Common myeloid progenitor, CD34-positive (primary cell): ENCODE measurements around the gene TCTA.

ENCODE experiments used
- CTCF ChIA-PET: fragments of 350-600 bp; sonication (Branson Sonifier 250); formaldehyde crosslinking; loops from one replicate; lab custom pipeline; 2021; ENCODE audit warnings: antibody characterized with exemption; lab: Charles Lee
- POLR2A ChIA-PET: fragments of 350-600 bp; sonication (Branson Sonifier 250); formaldehyde crosslinking; loops from one replicate; lab custom pipeline; 2021; ENCODE audit warnings: antibody characterized with exemption; lab: Charles Lee
- DNase-seq, 3 donors: peaks; one replicate each; pipeline versions ENCODE4 v3.0.0 to v3.0.0-alpha.2; 2013
- H3K27ac ChIP-seq, 2 experiments: 1 replicate in 1 of 2; 2 replicates in 1 of 2; pipeline ENCODE4 v1.7.0; 2013; ENCODE audit warnings: inconsistent platforms in 2 of 2, low read length in 2 of 2, mild to moderate bottlenecking in 2 of 2, low read depth in 1 of 2, moderate library complexity in 1 of 2; ENCODE audit not compliant: severe bottlenecking in 2 of 2, insufficient read depth in 1 of 2, poor library complexity in 1 of 2
- H3K27me3 ChIP-seq, 5 experiments: replicated peaks in 2 of 5; 1 replicate in 3 of 5; 2 replicates in 2 of 5; pipeline versions ENCODE4 v1.6.1 to v1.7.0; 2013; ENCODE audit warnings: low read length in 4 of 5, mild to moderate bottlenecking in 2 of 5, moderate library complexity in 2 of 5, inconsistent platforms in 1 of 5; ENCODE audit not compliant: insufficient read depth in 5 of 5, control insufficient read depth in 4 of 5
- H3K36me3 ChIP-seq, 4 experiments: 1 replicate in 2 of 4; 2 replicates in 2 of 4; pipeline versions ENCODE4 v1.6.1 to v1.7.0; 2013; ENCODE audit warnings: low read length in 3 of 4, control low read depth in 1 of 4, mild to moderate bottlenecking in 1 of 4; ENCODE audit not compliant: control insufficient read depth in 4 of 4, insufficient read depth in 4 of 4
- H3K4me1 ChIP-seq, 4 experiments: 1 replicate in 3 of 4; 2 replicates in 1 of 4; pipeline versions ENCODE4 v1.6.1 to v1.7.1; 2013; ENCODE audit warnings: low read length in 3 of 4, mild to moderate bottlenecking in 3 of 4, control low read depth in 1 of 4, inconsistent platforms in 1 of 4, moderate library complexity in 1 of 4; ENCODE audit not compliant: control insufficient read depth in 4 of 4, insufficient read depth in 4 of 4; ENCODE audit errors: control extremely low read depth in 1 of 4
- H3K4me3 ChIP-seq, 7 experiments: 1 replicate in 4 of 7; 2 replicates in 3 of 7; pipeline versions ENCODE4 v1.5.1 to v1.7.0; 2013; ENCODE audit warnings: mild to moderate bottlenecking in 7 of 7, low read length in 6 of 7, moderate library complexity in 6 of 7, inconsistent platforms in 2 of 7, low read depth in 2 of 7, control low read depth in 1 of 7; ENCODE audit not compliant: insufficient read depth in 4 of 7, control insufficient read depth in 1 of 7; ENCODE audit errors: extremely low read depth in 1 of 7
- H3K9me3 ChIP-seq, 5 experiments: 1 replicate in 4 of 5; 2 replicates in 1 of 5; pipeline versions ENCODE4 v1.6.1 to v1.7.1; 2013; ENCODE audit warnings: low read length in 4 of 5, mild to moderate bottlenecking in 2 of 5, inconsistent platforms in 1 of 5, low read depth in 1 of 5, moderate library complexity in 1 of 5; ENCODE audit not compliant: control insufficient read depth in 4 of 5, insufficient read depth in 2 of 5; ENCODE audit errors: control extremely low read depth in 1 of 5
- WGBS: methylation state at CpG from one replicate; pipeline ENCODE4 v1.1.5; 2013; ENCODE audit not compliant: insufficient coverage; 5-methylcytosine and 5-hydroxymethylcytosine counted together

TCTA gene

GRCh38 chr3:49413338-49413734 lies 1.1 kb downstream of the TCTA start:
- Histone ChIP-seq H3K27ac (peak overlapping the region; percentile 34 to 94), H3K36me3 (peaks cover 0 to 16% (median 3%) of the 10 kb centered on the region in 4 experiments), H3K27me3 (no peaks in the 10 kb centered on the region), H3K4me1 (peaks cover 44 to 68% (median 60%) of the 10 kb centered on the region in 4 experiments), H3K4me3 (peak overlapping the region in 6 of 7 experiments; percentile 72 to 93 (median 90)), H3K9me3 (no peaks in the 10 kb centered on the region)
- 96% methylated on average over 6 of the region's 6 CpGs for WGBS
- no peak for DNase-seq
- ChIA-PET CTCF (interaction anchor here (1.8 kb wide), 1 partner anchor 73 kb away, joined by 7 read pairs; the partner anchor contains the start of gene USP4), POLR2A (no interaction called here)

GRCh38 chr3:49414753-49415152 lies 2.5 kb downstream of the TCTA start:
- DNase-seq, result no peak
- Histone ChIP-seq H3K4me1 (peaks cover 39 to 56% (median 54%) of the 10 kb centered on the region in 4 experiments), H3K4me3 (no peak overlapping the region), H3K27ac (peak overlapping the region in 1 of 2 experiments; percentile 31), H3K27me3 (no peaks in the 10 kb centered on the region), H3K36me3 (peaks cover 0 to 27% (median 4%) of the 10 kb centered on the region in 4 experiments), H3K9me3 (no peaks in the 10 kb centered on the region)
- CTCF ChIA-PET, result interaction anchor here (1.0 to 4.0 kb wide), 5 partner anchors 11 to 75 kb away, joined by 3 to 20 read pairs (median 3); partner anchors contain the start of gene USP4
- POLR2A ChIA-PET, result no interaction called here
- WGBS, result 100% methylated on average over 2 of the region's 2 CpGs

- Histone ChIP-seq H3K36me3 (peaks cover 0 to 27% (median 6%) of the 10 kb centered on the region in 4 experiments), H3K27ac (peak overlapping the region in 1 of 2 experiments; percentile 31), H3K9me3 (no peaks in the 10 kb centered on the region), H3K27me3 (no peaks in the 10 kb centered on the region), H3K4me3 (peak overlapping the region in 3 of 7 experiments; percentile 34 to 50 (median 42)), H3K4me1 (peaks cover 29 to 47% (median 45%) of the 10 kb centered on the region in 4 experiments)
- ChIA-PET POLR2A (interaction anchor here (0.6 to 1.1 kb wide), 2 partner anchors 11 to 76 kb away, joined by 7 to 11 read pairs; partner anchors contain the start of gene USP4), CTCF (interaction anchor here (0.8 to 4.0 kb wide), 15 partner anchors 10 to 255 kb away, joined by 3 to 20 read pairs (median 4); partner anchors contain the start of gene USP4)
- 3% methylated on average over 4 of the region's 4 CpGs for WGBS
- DNase-seq, result peak in 2 of 3 donors; percentile 92 to 94
Observed at GRCh38 chr3:49415931-49416601, 3.8 kb downstream of the TCTA start.

GRCh38 chr3:49416867-49417266 lies 4.6 kb downstream of the TCTA start:
- CTCF ChIA-PET, result interaction anchor here (0.9 to 4.0 kb wide), 9 partner anchors 10 to 77 kb away, joined by 3 to 20 read pairs (median 4); partner anchors contain the start of gene USP4
- Histone ChIP-seq H3K4me1 (peaks cover 29 to 54% (median 49%) of the 10 kb centered on the region in 4 experiments), H3K27ac (peak overlapping the region in 1 of 2 experiments; percentile 29), H3K36me3 (peaks cover 0 to 27% (median 6%) of the 10 kb centered on the region in 4 experiments), H3K27me3 (no peaks in the 10 kb centered on the region), H3K4me3 (peak overlapping the region in 2 of 7 experiments; percentile 34 to 50), H3K9me3 (no peaks in the 10 kb centered on the region)
- POLR2A ChIA-PET, result interaction anchor here (1.1 kb wide), 1 partner anchor 77 kb away, joined by 11 read pairs; the partner anchor contains the start of gene USP4
- no peak for DNase-seq
- WGBS, result no CpG with 5 or more reads among the region's 2 CpGs

DNA sequence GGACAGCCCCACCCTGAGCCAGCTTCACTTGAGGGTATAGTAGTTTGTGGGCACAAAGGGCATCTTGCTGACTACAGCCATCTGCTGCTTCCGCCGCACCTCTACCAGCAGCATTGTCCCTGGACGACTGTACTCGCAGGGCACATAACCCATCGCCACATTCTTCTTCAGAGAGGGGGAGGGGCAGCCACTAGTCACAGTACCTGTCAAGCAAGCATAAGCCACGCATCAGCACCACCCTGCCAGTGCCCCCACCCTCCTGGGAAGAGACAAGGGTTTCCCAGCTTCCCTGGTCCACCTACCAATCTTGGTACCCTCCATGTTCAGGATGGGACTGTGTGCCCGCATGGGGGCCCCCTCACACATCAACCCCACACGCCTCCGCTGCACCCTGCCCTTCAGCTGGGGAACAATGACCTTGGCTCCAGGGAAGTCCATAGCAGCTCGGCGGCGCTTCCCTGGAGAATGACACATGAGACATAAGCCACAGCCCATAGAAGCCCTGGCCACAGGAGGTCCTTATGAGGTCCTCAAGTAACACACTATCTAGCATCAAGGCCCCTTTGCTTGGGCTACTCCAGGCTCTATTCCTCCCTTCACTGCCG lies 5.4 kb downstream of the TCTA start:
- H3K4me1 ChIP-seq, result peaks cover 26 to 58% (median 50%) of the 10 kb centered on the region in 4 experiments
- no peak for DNase-seq
- H3K27me3 ChIP-seq, result no peaks in the 10 kb centered on the region
- 95% methylated on average over 10 of the region's 13 CpGs for WGBS
- H3K27ac ChIP-seq, result no peak overlapping the region
- CTCF ChIA-PET, result interaction anchor here (1.4 to 4.0 kb wide), 3 partner anchors 25 to 32 kb away, joined by 4 to 20 read pairs (median 4); no protein-coding TSS in a partner anchor
- H3K36me3 ChIP-seq, result peaks cover 0 to 27% (median 6%) of the 10 kb centered on the region in 4 experiments
- H3K4me3 ChIP-seq, result no peak overlapping the region
- no peaks in the 10 kb centered on the region for H3K9me3 ChIP-seq
- POLR2A ChIA-PET, result no interaction called here

DNA sequence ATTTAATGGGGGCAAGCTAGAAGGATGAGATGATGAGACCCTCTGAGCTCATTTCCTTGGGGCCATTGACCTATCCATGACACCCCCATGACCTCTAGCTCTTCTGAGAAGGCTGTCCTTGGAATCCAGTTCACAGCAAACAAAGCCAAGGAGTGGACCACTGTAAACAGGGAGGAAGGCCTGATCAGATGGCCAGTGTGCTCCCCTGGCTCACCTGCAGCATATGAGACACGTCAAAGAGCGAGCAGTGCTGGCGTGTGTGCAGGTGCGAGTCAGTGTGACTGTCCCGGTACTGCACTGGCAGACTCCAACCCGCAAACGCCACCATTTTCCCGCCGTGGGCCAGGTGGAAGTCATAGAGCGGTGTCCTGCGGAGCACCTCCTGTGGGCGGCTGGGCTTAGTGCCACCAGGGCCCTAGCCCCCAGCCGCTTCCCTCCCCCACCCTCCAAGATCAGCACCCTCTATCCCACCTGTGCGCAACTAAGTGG lies 9.7 kb downstream of the TCTA start:
- H3K36me3 ChIP-seq, result peaks cover 0 to 41% (median 15%) of the 10 kb centered on the region in 4 experiments
- 33% methylated on average over 9 of the region's 14 CpGs for WGBS
- peaks cover 4 to 43% (median 24%) of the 10 kb centered on the region in 4 experiments for H3K4me1 ChIP-seq
- no peak for DNase-seq
- no peak overlapping the region for H3K27ac ChIP-seq
- POLR2A ChIA-PET, result no interaction called here
- H3K27me3 ChIP-seq, result no peaks in the 10 kb centered on the region
- CTCF ChIA-PET, result interaction anchor here (0.8 to 2.2 kb wide), 5 partner anchors 11 to 82 kb away, joined by 3 to 8 read pairs (median 3); partner anchors contain the start of genes GPX1 and USP4
- H3K4me3 ChIP-seq, result peak overlapping the region in 6 of 7 experiments; percentile 16 to 77 (median 62)
- H3K9me3 ChIP-seq, result no peaks in the 10 kb centered on the region
